Esophagus squamous epithelium (tissue), 5 donors: ENCODE results near the gene BDNF. TPM values are rescaled to one million over a fixed set of nuclear protein-coding genes. Genes with fewer than 3 reads are reported as not detected.
A peak's percentile ranks its signal among the peaks of the same experiment; 100 is the strongest.
"Not testable (repeated sequence)": the region's sequence is repeated elsewhere in the genome, so short reads cannot be mapped to it uniquely, and the experiment has no call there.

Source experiments
- DNase-seq: peaks from one replicate; lab custom pipeline; 2025; lab: John Stamatoyannopoulos, UW
- H3K27ac ChIP-seq, 4 donors: fragments of 200-600 bp; sonication (generic); one replicate each; pipeline ENCODE4 v1.5.1; 2016 to 2019; ENCODE audit warnings: mild to moderate bottlenecking in 1 of 4
- H3K27me3 ChIP-seq, 4 donors: fragments of 200-600 bp; sonication (generic); 1 replicate in 3 of 4; 2 replicates in 1 of 4; pipeline versions ENCODE4 v1.5.1 to v1.6.0; 2017 to 2021; ENCODE audit warnings: antibody characterized with exemption in 1 of 4
- H3K36me3 ChIP-seq, 3 donors: fragments of 200-600 bp; sonication (generic); one replicate each; pipeline ENCODE4 v1.5.1; 2016 to 2019
- H3K4me1 ChIP-seq, 3 donors: fragments of 200-600 bp; sonication (generic); one replicate each; pipeline ENCODE4 v1.5.1; 2017 to 2019
- H3K4me3 ChIP-seq, 4 donors: fragments of 200-600 bp; sonication (generic); 1 replicate in 3 of 4; 2 replicates in 1 of 4; pipeline ENCODE4 v1.5.1; 2016 to 2019; ENCODE audit warnings: mild to moderate bottlenecking in 2 of 4, moderate library complexity in 1 of 4
- H3K9me3 ChIP-seq, 3 donors: fragments of 200-600 bp; sonication (generic); one replicate each; pipeline ENCODE4 v1.5.1; 2016 to 2019
- CTCF ChIP-seq, 6 experiments: fragments of 450-650 bp in 4 of 6; fragments of 200-600 bp in 2 of 6; sonication (generic) in 2 of 6; IDR thresholded peaks; one replicate each; pipeline ENCODE4 v1.5.1; 2016 to 2019; ENCODE audit warnings: antibody characterized with exemption in 6 of 6, mild to moderate bottlenecking in 4 of 6, moderate library complexity in 4 of 6
- POLR2A ChIP-seq, 4 donors: fragments of 450-650 bp; IDR thresholded peaks; one replicate each; pipeline ENCODE4 v1.6.1; 2017; ENCODE audit warnings: antibody characterized with exemption in 4 of 4, mild to moderate bottlenecking in 4 of 4, moderate library complexity in 3 of 4
- WGBS, 2 donors: methylation state at CpG; one replicate each; pipeline ENCODE4 v1.1.5; 2018; 5-methylcytosine and 5-hydroxymethylcytosine counted together
- intact Hi-C: fragments of 100-400 bp; cut with DNase I; formaldehyde crosslinking; loops from one replicate; pipeline ENCODE4 v1.15.0; 2022
- total RNA-seq, 4 donors: library from RNA; depleted of rRNA; stranded (reverse); fragments of >200 nt; gene quantifications; one replicate each; pipeline ENCODE4 v1.1.0, GENCODE V29; 2016
- donor health status: DM: yes; HTN: yes; CAD: no.

Gene BDNF
- total RNA-seq, 4 donors from 2014 or later = 0.15 to 1.1 (median 0.84) TPM

GRCh38 chr11:27677108-27677507, 23.1 kb downstream of the BDNF start:
- Histone ChIP-seq H3K4me3 (no peak overlapping the region), H3K9me3 (no peaks in the 10 kb centered on the region), H3K36me3 (no peaks in the 10 kb centered on the region), H3K27me3 (no peaks in the 10 kb centered on the region), H3K4me1 (peaks cover 0 to 36% (median 4%) of the 10 kb centered on the region in 3 donors), H3K27ac (no peak overlapping the region)
- 94 to 96% methylated on average over 4 of the region's 4 CpGs for WGBS, 2 donors
- no peak for TF ChIP-seq CTCF (IDR thresholded peaks at IDR 0.05)
- TF ChIP-seq POLR2A (IDR thresholded peaks at IDR 0.05) = no peak
- no peak for DNase-seq
- intact Hi-C loops = no loop called here

- TF ChIP-seq POLR2A (IDR thresholded peaks at IDR 0.05) (no peak), CTCF (IDR thresholded peaks at IDR 0.05) (no peak)
- no peak overlapping the region for H3K4me3 ChIP-seq
- WGBS, 2 donors = 43 to 48% methylated on average over 6 of the region's 6 CpGs
- H3K36me3 ChIP-seq = no peaks in the 10 kb centered on the region
- no peaks in the 10 kb centered on the region for H3K9me3 ChIP-seq
- no peak for DNase-seq
- H3K27ac ChIP-seq = peak overlapping the region in 3 of 4 donors; percentile 76 to 87 (median 82)
- H3K27me3 ChIP-seq = no peaks in the 10 kb centered on the region
- peaks cover 0 to 42% (median 4%) of the 10 kb centered on the region in 3 donors for H3K4me1 ChIP-seq
- intact Hi-C loops = no loop called here
Measured at GRCh38 chr11:27673979-27674663, 26.1 kb downstream of the BDNF start.

- no peak for TF ChIP-seq POLR2A (IDR thresholded peaks at IDR 0.05)
- no peak for TF ChIP-seq CTCF (IDR thresholded peaks at IDR 0.05)
- no peaks in the 10 kb centered on the region for H3K27me3 ChIP-seq
- no peak overlapping the region for H3K4me3 ChIP-seq
- intact Hi-C loops = no loop called here
- H3K36me3 ChIP-seq = no peaks in the 10 kb centered on the region
- 31 to 71% methylated on average over 2 of the region's 2 CpGs for WGBS, 2 donors
- no peak for DNase-seq
- H3K4me1 ChIP-seq = peaks cover 0 to 42% (median 4%) of the 10 kb centered on the region in 3 donors
- no peaks in the 10 kb centered on the region for H3K9me3 ChIP-seq
- peak overlapping the region; percentile 69 to 87 (median 79) for H3K27ac ChIP-seq
Measured at GRCh38 chr11:27672836-27673464, 27.3 kb downstream of the BDNF start.

GRCh38 chr11:27665508-27666101, 34.6 kb downstream of the BDNF start:
- H3K27me3 ChIP-seq, intact Hi-C loops, H3K4me1 ChIP-seq, DNase-seq, H3K27ac ChIP-seq, H3K4me3 ChIP-seq, H3K36me3 ChIP-seq, H3K9me3 ChIP-seq: not testable (repeated sequence)
- WGBS, 2 donors = 80 to 90% methylated on average over 1 to 3 of the region's 11 CpGs

- no peaks in the 10 kb centered on the region for H3K4me1 ChIP-seq
- H3K27me3 ChIP-seq = no peaks in the 10 kb centered on the region
- H3K36me3 ChIP-seq = peaks cover 0 to 6% (median 0%) of the 10 kb centered on the region in 3 donors
- 96% methylated on average over 2 of the region's 2 CpGs for WGBS, 2 donors
- TF ChIP-seq POLR2A (IDR thresholded peaks at IDR 0.05) = no peak
- TF ChIP-seq CTCF (IDR thresholded peaks at IDR 0.05) = no peak
- no peak overlapping the region for H3K27ac ChIP-seq
- intact Hi-C loops = no loop called here
- H3K9me3 ChIP-seq = no peaks in the 10 kb centered on the region
- H3K4me3 ChIP-seq = no peak overlapping the region
- no peak for DNase-seq
Measured at GRCh38 chr11:27663326-27663725, 36.9 kb downstream of the BDNF start.
